GM21390 (cell line): ENCODE data around the gene MCRIP2.

Source experiments
- ATAC-seq: cut with Tn5 transposase; IDR thresholded peaks from one replicate; pipeline ENCODE4 v1.9.1; 2021; ENCODE audit not compliant: unreplicated experiment

The MCRIP2 gene

DNA sequence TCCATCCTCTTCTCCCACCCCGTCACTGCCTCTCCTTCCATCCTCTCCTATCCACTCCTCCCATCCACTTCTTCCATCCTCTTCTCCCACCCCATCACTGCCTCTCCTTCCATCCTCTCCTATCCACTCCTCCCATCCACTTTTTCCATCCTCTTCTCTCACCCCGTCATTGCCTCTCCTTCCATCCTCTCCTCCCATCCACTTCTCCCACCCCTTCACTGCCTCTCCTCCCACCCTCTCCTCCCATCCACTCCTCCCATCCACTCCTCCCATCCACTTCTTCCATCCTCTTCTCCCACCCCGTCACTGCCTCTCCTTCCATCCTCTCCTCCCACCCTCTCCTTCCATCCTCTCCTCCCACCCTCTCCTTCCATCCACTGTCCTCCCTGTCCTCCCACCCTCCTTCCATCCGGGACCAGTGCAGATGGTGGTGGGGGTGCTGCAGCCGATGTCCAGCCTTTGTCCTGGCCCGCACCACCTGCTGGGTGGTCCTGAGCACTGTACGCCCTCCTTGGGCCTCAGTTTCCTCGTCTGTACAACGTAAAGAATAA lies 9.7 kb upstream of the MCRIP2 start:
- no peak for ATAC-seq

DNA sequence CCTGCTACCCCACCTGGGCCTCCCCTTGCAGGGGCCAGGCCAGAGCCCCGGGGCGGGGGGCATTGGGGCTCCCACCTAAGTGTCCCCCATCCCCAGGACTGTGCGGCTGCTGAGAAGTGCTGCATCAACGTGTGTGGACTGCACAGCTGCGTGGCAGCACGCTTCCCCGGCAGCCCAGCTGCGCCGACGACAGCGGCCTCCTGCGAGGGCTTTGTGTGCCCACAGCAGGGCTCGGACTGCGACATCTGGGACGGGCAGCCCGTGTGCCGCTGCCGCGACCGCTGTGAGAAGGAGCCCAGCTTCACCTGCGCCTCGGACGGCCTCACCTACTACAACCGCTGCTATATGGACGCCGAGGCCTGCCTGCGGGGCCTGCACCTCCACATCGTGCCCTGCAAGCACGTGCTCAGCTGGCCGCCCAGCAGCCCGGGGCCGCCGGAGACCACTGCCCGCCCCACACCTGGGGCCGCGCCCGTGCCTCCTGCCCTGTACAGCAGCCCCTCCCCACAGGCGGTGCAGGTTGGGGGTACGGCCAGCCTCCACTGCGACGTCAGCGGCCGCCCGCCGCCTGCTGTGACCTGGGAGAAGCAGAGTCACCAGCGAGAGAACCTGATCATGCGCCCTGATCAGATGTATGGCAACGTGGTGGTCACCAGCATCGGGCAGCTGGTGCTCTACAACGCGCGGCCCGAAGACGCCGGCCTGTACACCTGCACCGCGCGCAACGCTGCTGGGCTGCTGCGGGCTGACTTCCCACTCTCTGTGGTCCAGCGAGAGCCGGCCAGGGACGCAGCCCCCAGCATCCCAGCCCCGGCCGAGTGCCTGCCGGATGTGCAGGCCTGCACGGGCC lies 8.9 kb upstream of the MCRIP2 start:
- ATAC-seq, result no peak

GRCh38 chr16:633336-634050 lies 8.1 kb upstream of the MCRIP2 start:
- no peak for ATAC-seq

- ATAC-seq, result no peak
Observed at GRCh38 chr16:634051-634670, 7.5 kb upstream of the MCRIP2 start.

DNA sequence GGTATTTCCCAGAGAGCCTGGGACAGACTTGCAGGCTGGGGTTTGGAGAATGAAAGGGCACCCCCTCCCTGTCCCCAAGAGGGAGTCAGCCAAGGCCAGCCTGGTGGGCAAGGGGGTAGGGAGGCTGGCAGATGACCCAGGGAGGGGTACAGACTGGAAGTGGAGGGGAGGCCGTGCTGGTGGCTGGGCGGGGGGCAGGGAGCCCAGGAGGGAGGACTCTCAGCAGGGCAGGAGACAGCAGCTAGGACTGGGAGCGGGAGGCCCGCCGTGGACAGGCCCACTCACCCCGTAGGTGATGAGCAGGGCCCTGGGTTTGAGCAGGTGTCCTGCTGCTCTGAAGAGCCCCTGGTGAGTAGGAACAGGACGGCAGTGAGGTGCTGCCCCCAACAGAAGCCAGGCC lies 6.6 kb upstream of the MCRIP2 start:
- ATAC-seq, result no peak

- peak; percentile 2 for ATAC-seq
Observed at GRCh38 chr16:635573-636205, 5.9 kb upstream of the MCRIP2 start.

GRCh38 chr16:636206-637080 lies 5.2 kb upstream of the MCRIP2 start, which contains the start of gene METTL26:
Gene METTL26 (minus strand): TSS chr16:636305. CDS start chr16:636290, 15 bp downstream.
- peak; percentile 59 for ATAC-seq

DNA sequence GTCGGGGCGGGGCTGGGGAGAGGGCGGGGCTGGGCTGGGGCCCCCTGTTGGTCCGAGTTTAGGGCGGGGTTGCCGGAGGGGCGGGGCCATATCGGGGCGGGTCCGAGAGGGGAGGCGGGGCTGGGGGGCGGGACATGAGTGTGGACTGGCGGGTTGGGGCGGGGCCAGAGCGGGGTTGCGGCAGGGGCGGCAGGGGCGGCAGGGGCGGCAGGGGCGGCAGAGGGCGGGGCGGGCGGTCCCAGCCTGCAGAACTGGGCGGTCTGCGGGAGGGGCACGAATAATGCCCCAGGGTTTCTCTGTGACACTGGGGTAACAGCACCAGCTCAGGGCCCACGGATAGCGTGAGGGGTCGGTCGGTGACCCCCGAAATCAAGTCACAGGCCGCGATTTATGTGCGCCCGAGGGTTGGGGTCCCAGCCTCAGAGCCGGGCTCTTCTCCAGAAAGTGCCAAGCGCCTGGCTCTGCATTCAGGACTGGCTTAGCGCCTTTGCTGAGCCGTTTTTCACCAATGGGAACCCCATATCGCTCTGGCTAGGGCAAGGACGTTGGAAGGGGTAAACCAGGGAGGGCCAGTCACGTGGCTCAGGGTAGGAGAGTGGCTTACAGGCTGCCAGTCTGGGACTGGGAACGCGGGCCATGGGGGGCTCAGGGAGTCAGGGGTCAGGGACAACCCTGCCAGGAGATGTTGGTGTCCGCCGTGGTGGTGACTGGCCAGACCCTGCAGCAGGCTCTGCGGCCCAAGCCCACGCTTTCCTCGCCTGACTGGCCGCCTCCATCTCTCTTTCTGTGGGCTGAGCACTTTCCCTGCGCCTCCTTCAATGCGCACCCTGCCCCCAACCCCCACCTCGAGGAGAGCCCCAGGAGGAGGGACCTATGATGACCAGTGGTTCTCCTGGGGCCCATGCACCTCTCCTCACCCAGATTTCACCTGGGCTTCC lies 4.3 kb upstream of the MCRIP2 start:
- ATAC-seq, result no peak

DNA sequence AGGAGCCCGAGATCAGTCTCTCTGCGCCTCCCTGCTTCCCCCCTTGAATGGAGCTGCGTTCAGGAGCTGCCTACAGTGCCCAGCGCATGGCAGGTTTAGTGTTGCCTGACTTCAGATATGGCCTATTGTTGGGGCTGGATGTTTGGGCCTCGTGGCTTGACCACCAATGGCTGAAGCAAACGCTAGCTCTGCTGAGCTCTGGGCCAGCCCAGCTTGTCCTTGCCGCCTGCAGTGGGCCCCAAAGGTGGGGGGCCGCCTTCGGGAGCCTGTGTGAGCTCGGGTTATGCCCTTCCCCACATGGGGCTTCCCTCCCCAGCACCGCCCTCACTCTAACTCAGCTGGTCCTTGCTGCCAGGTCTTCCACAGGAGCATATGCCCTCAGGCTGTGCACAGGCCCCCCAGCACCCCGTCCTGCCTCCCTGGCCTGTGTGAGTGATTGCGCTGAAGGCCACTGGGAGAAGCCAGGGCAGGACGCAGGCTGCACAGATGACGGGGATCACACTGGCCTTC lies 3.5 kb upstream of the MCRIP2 start:
- no peak for ATAC-seq

- ATAC-seq, result no peak
Observed at GRCh38 chr16:638836-639235, 2.8 kb upstream of the MCRIP2 start.

- ATAC-seq, result no peak
Observed at GRCh38 chr16:640614-641013, 1.0 kb upstream of the MCRIP2 start.

- ATAC-seq, result peak; percentile 38
Observed at GRCh38 chr16:642189-643049, 791 bp downstream of the MCRIP2 start.

DNA sequence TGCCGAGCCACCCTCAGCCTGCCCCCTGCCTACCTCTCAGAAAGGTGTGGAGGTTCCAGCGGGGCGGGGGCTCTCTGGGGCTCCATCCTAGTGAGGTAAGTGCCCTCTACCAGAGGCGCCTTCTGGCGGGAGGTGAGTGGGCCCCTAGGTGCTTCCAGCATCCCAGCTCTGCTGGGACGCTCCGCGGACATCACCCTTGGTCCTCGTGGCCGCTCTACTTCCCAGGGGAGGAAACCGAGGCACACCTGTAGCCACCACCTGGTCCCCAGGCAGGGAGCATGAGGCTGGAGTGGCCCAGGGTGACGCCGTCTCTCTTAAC lies 1.4 kb downstream of the MCRIP2 start:
- no peak for ATAC-seq

GRCh38 chr16:644556-644955 lies 2.9 kb downstream of the MCRIP2 start:
- ATAC-seq, result no peak

GRCh38 chr16:645852-646678 lies 4.4 kb downstream of the MCRIP2 start:
- no peak for ATAC-seq

DNA sequence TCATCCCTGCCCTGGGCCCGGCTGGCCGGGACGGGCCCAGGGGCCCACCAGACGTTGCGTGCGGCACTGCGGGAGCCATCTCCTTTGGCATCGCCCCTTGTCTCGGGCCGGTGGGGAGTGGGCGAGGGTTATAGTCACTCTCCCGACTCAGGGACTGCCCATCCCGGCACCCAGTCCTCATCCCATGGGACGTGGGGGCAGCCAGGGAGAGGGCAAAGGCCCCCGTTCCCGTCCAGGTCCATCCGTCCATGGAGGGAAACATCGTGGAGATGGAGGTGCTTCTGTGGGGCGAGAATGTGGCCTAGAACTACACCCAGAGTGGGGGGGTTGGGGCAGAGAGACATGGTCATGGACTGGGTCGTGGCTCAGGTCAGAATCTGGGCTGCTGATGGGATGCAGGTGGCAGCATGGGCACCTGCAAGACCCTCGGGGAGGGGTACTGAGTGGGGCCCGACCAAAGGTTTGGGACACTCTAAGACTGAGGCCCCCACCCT lies 5.1 kb downstream of the MCRIP2 start:
- no peak for ATAC-seq
